HG03025 (cell line): ENCODE data around the gene ODAD3.
"Not testable (repeated sequence)": the region's sequence is repeated elsewhere in the genome, so short reads cannot be mapped to it uniquely, and the experiment has no call there.

Experiments used
- ATAC-seq: cut with Tn5 transposase; IDR thresholded peaks from one replicate; pipeline ENCODE4 v1.9.1; 2021; ENCODE audit warnings: mild to moderate bottlenecking, moderate library complexity; ENCODE audit not compliant: unreplicated experiment, low FRiP score

The ODAD3 gene

GRCh38 chr19:11445141-11445540, 10.2 kb upstream of the ODAD3 start:
- no peak for ATAC-seq

GRCh38 chr19:11444059-11444458, 9.1 kb upstream of the ODAD3 start:
- no peak for ATAC-seq

- ATAC-seq: no peak
Measured at GRCh38 chr19:11437955-11438354, 3.0 kb upstream of the ODAD3 start.

- ATAC-seq: no peak
Measured at GRCh38 chr19:11435833-11436313, 952 bp upstream of the ODAD3 start.

GRCh38 chr19:11434703-11435056, 241 bp downstream of the ODAD3 start:
- ATAC-seq: no peak

- not testable (repeated sequence) for ATAC-seq
Measured at GRCh38 chr19:11433526-11433925, 1.4 kb downstream of the ODAD3 start.

GRCh38 chr19:11426656-11427055, 8.3 kb downstream of the ODAD3 start:
- no peak for ATAC-seq

GRCh38 chr19:11425719-11426457, 9.0 kb downstream of the ODAD3 start:
- no peak for ATAC-seq

- ATAC-seq: no peak
Measured at GRCh38 chr19:11423791-11424181, 11.1 kb downstream of the ODAD3 start.

GRCh38 chr19:11423164-11423790, 11.6 kb downstream of the ODAD3 start:
- no peak for ATAC-seq

GRCh38 chr19:11422163-11423065, 12.5 kb downstream of the ODAD3 start:
- ATAC-seq: no peak

GRCh38 chr19:11421371-11422098, 13.4 kb downstream of the ODAD3 start:
- no peak for ATAC-seq

GRCh38 chr19:11420429-11421370, 14.2 kb downstream of the ODAD3 start:
- ATAC-seq: no peak

- no peak for ATAC-seq
Measured at GRCh38 chr19:11418549-11419506, 16.1 kb downstream of the ODAD3 start, which contains the start of gene RGL3. TSS of gene RGL3 (minus strand) at chr19:11419314. CDS start at chr19:11419278, 36 bp downstream.

- ATAC-seq: no peak
Measured at GRCh38 chr19:11418094-11418548, 16.8 kb downstream of the ODAD3 start.

- no peak for ATAC-seq
Measured at GRCh38 chr19:11416346-11417052, 18.4 kb downstream of the ODAD3 start.

- ATAC-seq: no peak
Measured at GRCh38 chr19:11414544-11414943, 20.4 kb downstream of the ODAD3 start.
